WTC11 (cell line): Measurements from ENCODE around the gene CLIP2.

Experiments
- CREB1 ChIP-seq: sonication (generic); formaldehyde crosslinking; IDR thresholded peaks from 2 replicates; pipeline ENCODE4 v1.8.0; 2023; ENCODE audit warnings: mild to moderate bottlenecking, missing genetic modification reagents
- TF ChIP-seq, protein P1 (sequence below): fragments of 200-600 bp; IDR thresholded peaks from 2 replicates; pipeline ENCODE4 v1.8.0; 2022; ENCODE audit warnings: antibody characterized with exemption
- TF ChIP-seq, protein P2 (sequence below): sonication (generic); formaldehyde crosslinking; IDR thresholded peaks from 2 replicates; pipeline ENCODE4 v1.8.0; 2022; ENCODE audit warnings: mild to moderate bottlenecking, missing genetic modification reagents

DNA sequence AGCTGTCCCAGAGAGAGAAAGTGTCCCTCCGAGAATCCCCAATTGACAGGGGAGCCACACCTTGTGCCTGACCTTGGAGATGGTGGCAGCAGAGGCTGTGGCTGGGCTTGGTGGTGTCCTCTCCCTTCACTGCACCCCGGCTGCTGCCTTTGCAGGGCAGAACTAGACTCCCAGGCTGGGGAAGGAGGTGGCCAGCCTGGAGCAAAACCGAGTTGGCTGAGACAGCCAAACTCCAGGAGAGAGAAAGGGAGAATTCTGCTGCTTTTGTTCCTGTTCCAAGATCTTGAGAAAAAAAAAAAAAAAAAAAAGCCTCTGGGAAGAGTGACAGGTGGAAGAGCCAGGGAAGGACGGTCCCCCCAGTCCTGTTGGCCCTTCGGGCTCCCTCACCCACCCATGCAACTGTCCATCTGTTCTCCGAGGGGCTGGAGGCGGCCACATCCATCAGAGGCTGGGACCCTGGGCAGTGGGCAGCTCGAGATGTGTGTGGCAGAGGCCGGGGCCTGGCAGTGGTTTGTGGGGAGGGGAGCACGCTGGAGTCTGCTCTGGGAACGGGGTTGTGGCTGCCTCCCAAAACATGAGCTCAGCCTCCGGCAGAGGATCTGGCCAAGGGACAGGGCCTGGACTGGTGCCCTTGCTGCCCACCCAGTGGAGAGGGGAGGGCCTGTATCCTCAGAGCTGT lies 35.5 kb downstream of the CLIP2 start:
- TF ChIP-seq, protein P1, sequence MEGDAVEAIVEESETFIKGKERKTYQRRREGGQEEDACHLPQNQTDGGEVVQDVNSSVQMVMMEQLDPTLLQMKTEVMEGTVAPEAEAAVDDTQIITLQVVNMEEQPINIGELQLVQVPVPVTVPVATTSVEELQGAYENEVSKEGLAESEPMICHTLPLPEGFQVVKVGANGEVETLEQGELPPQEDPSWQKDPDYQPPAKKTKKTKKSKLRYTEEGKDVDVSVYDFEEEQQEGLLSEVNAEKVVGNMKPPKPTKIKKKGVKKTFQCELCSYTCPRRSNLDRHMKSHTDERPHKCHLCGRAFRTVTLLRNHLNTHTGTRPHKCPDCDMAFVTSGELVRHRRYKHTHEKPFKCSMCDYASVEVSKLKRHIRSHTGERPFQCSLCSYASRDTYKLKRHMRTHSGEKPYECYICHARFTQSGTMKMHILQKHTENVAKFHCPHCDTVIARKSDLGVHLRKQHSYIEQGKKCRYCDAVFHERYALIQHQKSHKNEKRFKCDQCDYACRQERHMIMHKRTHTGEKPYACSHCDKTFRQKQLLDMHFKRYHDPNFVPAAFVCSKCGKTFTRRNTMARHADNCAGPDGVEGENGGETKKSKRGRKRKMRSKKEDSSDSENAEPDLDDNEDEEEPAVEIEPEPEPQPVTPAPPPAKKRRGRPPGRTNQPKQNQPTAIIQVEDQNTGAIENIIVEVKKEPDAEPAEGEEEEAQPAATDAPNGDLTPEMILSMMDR = no peak
- TF ChIP-seq, protein P2, sequence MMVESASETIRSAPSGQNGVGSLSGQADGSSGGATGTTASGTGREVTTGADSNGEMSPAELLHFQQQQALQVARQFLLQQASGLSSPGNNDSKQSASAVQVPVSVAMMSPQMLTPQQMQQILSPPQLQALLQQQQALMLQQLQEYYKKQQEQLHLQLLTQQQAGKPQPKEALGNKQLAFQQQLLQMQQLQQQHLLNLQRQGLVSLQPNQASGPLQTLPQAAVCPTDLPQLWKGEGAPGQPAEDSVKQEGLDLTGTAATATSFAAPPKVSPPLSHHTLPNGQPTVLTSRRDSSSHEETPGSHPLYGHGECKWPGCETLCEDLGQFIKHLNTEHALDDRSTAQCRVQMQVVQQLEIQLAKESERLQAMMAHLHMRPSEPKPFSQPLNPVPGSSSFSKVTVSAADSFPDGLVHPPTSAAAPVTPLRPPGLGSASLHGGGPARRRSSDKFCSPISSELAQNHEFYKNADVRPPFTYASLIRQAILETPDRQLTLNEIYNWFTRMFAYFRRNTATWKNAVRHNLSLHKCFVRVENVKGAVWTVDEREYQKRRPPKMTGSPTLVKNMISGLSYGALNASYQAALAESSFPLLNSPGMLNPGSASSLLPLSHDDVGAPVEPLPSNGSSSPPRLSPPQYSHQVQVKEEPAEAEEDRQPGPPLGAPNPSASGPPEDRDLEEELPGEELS (CRISPR knock-in tag) = no peak
- no peak for TF ChIP-seq CREB1 (CRISPR knock-in tag)
